ENCODE measurements around the gene ATP6V1F.

DNA sequence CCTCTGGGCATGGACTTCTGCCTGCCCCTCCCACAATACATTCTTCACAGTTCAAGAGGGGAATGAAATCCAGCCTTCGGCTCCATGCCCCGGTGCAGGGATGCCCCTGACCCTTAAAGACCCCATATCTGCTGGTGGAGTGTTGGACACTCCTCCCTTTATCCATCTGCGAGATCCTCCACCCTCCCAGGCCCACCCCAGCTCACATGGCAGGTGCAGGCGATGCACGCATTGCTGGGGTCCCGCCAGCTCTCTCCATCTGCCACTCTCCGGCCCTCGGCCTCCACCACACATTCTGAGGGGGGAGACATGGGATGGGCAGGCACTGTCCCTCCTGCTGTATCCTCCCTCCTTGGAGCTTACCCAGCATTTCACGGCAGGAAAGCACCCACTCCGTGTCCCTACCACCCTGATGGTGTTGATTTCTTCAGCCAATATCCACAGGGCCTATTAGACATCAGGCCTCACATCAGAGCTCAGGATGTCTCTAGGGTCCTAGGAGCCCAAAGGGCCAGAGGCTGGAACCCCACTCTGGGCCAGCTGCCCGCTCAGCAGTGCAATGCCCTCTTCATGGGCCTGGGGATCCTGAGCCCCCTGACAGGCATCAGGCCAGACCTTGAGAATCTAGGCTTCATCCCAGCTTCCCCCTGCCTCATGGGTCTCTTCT is 18.3 kb downstream of the ATP6V1F start:
- no peak for TF ChIP-seq YY1 (IDR thresholded peaks at IDR 0.05; ENCODE audit: insufficient read depth, insufficient read length)
- TF ChIP-seq SUZ12 (IDR thresholded peaks at IDR 0.05; ENCODE audit: extremely low read depth, insufficient read depth, insufficient read length): no peak
- no peak for TF ChIP-seq ZNF274 (IDR thresholded peaks at IDR 0.05; ENCODE audit: low read depth, low read length)
